ENCODE measurements around the gene CLEC4F. TPM values are rescaled to one million over a fixed set of nuclear protein-coding genes. Genes with fewer than 3 reads are reported as not detected.

CLEC4F gene
- total and polyA plus RNA-seq, 7 donors = 0.15 to 0.55 TPM; not detected in 5

DNA sequence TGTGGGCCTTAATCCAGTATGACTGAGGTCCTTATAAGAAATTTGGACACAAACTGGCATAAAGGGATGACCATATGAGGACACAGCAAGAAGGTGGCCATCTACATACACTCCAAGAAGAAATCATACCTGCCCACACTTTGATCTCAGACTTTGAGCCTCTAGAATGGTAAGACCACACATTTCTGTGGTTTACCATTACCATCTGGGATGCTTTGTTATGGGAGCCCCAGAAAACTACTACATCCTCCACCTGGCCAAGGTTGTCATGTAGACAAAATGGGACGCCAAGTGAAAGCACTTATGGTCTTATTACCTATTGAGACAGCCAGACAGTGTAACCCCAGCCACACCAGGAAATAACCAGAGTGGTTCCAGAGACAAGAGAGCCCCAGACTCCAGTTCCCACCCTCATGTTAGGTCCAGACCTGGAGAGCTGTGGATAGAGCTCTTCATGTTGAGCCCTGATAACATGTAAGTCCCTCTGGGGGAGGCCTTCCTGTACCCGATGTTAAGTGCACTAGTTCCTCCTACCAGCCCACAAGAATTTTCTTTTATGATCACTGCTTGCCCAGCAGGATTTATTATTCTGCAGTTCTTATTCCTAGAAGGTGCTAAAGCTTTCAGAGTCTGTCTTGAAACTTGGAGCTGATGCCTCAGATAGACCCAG lies 47.8 kb downstream of the CLEC4F start:
- H3K36me3 ChIP-seq = no peaks in the 10 kb centered on the region
- 67 to 72% methylated on average over 2 of the region's 2 CpGs for WGBS, 2 donors
- H3K4me3 ChIP-seq = no peak overlapping the region
- peaks cover 0 to 4% (median 0%) of the 10 kb centered on the region in 4 donors for H3K9me3 ChIP-seq
- no peak for DNase-seq
- peaks cover 0 to 5% (median 4%) of the 10 kb centered on the region in 4 donors for H3K4me1 ChIP-seq
- H3K27ac ChIP-seq = no peak overlapping the region
- H3K27me3 ChIP-seq = peaks cover 5 to 43% (median 27%) of the 10 kb centered on the region in 3 donors
- intact Hi-C loops (cut with DNase I) = no loop called here
- TF ChIP-seq EP300 (IDR thresholded peaks at IDR 0.05) = no peak
- TF ChIP-seq POLR2A (IDR thresholded peaks at IDR 0.05) = no peak
- TF ChIP-seq, protein P1, sequence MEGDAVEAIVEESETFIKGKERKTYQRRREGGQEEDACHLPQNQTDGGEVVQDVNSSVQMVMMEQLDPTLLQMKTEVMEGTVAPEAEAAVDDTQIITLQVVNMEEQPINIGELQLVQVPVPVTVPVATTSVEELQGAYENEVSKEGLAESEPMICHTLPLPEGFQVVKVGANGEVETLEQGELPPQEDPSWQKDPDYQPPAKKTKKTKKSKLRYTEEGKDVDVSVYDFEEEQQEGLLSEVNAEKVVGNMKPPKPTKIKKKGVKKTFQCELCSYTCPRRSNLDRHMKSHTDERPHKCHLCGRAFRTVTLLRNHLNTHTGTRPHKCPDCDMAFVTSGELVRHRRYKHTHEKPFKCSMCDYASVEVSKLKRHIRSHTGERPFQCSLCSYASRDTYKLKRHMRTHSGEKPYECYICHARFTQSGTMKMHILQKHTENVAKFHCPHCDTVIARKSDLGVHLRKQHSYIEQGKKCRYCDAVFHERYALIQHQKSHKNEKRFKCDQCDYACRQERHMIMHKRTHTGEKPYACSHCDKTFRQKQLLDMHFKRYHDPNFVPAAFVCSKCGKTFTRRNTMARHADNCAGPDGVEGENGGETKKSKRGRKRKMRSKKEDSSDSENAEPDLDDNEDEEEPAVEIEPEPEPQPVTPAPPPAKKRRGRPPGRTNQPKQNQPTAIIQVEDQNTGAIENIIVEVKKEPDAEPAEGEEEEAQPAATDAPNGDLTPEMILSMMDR (IDR thresholded peaks at IDR 0.05) = no peak
- TF ChIP-seq POLR2AphosphoS5 (IDR thresholded peaks at IDR 0.05) = no peak

DNA sequence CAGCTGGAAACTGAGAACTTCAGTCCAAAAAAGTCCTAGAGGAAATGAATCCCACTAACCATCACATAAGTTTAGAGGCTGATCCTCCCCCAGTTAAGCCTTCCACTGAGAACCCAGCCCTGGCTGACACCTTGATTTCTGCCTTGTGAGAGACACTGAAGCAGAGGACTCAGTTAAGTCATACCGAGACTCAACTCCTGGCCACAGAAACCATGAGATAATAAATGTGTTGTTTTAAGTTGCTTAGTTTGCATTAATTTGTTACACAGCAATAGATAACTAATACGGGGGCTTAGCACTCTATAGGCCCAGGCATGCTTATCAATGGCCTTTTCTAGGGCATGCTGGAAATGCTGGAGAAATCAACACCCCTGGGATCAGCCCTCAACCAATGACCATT lies 49.0 kb downstream of the CLEC4F start:
- H3K27me3 ChIP-seq = peaks cover 13 to 55% (median 39%) of the 10 kb centered on the region in 3 donors

DNA sequence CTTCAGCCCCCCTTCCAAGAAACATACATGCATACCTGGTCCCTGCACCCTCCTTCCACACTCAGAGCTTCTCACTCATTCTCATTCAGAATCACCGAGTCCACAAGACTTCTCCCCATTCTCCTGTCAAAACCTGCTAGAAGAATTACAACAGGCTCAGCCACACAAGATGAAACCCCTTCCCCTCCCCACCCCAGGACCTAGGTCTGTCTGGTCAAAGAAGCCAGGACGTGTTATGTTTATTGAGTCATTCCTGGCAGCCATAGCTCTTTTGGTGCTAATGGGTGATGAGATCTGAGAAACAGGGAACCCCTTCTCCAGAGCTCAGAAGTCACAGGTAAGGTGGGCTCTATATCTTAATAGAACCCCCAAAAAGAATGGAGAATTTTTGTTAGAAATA lies 50.9 kb downstream of the CLEC4F start:
- Histone ChIP-seq H3K36me3 (no peaks in the 10 kb centered on the region), H3K9me3 (no peaks in the 10 kb centered on the region), H3K27me3 (peaks cover 13 to 62% (median 50%) of the 10 kb centered on the region in 3 donors), H3K4me1 (peaks cover 0 to 17% (median 16%) of the 10 kb centered on the region in 4 donors), H3K4me3 (no peak overlapping the region), H3K27ac (no peak overlapping the region)
- TF ChIP-seq, protein P1 (IDR thresholded peaks at IDR 0.05) = no peak
- TF ChIP-seq EP300 (IDR thresholded peaks at IDR 0.05) (no peak), POLR2AphosphoS5 (IDR thresholded peaks at IDR 0.05) (no peak), POLR2A (IDR thresholded peaks at IDR 0.05) (no peak)
- intact Hi-C loops (cut with DNase I) = no loop called here
- WGBS, 2 donors = 51 to 55% methylated on average over 2 of the region's 2 CpGs
- no peak for DNase-seq

More for the DNA sequence above, 49.0 kb downstream of the CLEC4F start:
- no peak overlapping the region for H3K4me3 ChIP-seq
- no peaks in the 10 kb centered on the region for H3K36me3 ChIP-seq
- peaks cover 0 to 4% (median 0%) of the 10 kb centered on the region in 4 donors for H3K9me3 ChIP-seq
- TF ChIP-seq POLR2A (IDR thresholded peaks at IDR 0.05) = no peak
- TF ChIP-seq, protein P1 (IDR thresholded peaks at IDR 0.05) = no peak
- no peak for TF ChIP-seq POLR2AphosphoS5 (IDR thresholded peaks at IDR 0.05)
- no peak for TF ChIP-seq EP300 (IDR thresholded peaks at IDR 0.05)
- peaks cover 0 to 17% (median 15%) of the 10 kb centered on the region in 4 donors for H3K4me1 ChIP-seq
- intact Hi-C loops (cut with DNase I) = no loop called here
- WGBS, 2 donors = 87 to 90% methylated on average over 2 of the region's 2 CpGs
- no peak for DNase-seq
- H3K27ac ChIP-seq = no peak overlapping the region

DNA sequence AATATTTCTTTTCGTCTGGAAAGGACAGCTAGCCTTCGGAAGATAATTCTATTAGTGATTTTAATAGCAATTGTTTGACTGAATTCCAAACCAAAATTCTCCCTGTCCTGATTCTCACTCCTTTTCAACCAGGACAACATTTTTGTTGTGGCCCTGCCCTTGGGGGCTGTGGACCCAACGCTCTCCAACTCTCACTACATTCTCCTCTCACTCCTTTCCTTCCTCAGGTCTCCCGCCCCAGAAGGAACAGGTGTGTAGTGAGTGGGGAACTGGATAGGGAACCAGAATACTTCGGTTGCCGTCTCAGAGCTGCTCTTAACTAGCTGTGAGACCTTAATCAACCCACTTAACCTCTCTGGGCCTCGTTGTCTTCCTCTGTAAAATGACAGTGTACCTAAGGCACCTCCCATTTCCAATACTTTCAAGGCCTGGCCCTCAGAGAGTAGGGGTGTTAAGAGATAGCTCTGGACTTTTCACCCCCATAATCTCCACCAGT lies 51.8 kb downstream of the CLEC4F start:
- WGBS, 2 donors = 42 to 58% methylated on average over 7 of the region's 7 CpGs
- H3K9me3 ChIP-seq = no peaks in the 10 kb centered on the region
- H3K4me1 ChIP-seq = peaks cover 0 to 17% (median 16%) of the 10 kb centered on the region in 4 donors
- no peak overlapping the region for H3K27ac ChIP-seq
- intact Hi-C loops (cut with DNase I) = no loop called here
- peaks cover 13 to 68% (median 50%) of the 10 kb centered on the region in 3 donors for H3K27me3 ChIP-seq
- TF ChIP-seq POLR2A (IDR thresholded peaks at IDR 0.05) (no peak), EP300 (IDR thresholded peaks at IDR 0.05) (no peak), POLR2AphosphoS5 (IDR thresholded peaks at IDR 0.05) (no peak)
- TF ChIP-seq, protein P1 (IDR thresholded peaks at IDR 0.05) = no peak
- no peaks in the 10 kb centered on the region for H3K36me3 ChIP-seq
- DNase-seq = no peak
- H3K4me3 ChIP-seq = no peak overlapping the region
